ENCODE measurements around the gene SLC26A3. TPM values are rescaled to one million over a fixed set of nuclear protein-coding genes. Genes with fewer than 3 reads are reported as not detected.

SLC26A3 gene
- total RNA-seq, 1 experiment from 2014 or later = not detected

DNA sequence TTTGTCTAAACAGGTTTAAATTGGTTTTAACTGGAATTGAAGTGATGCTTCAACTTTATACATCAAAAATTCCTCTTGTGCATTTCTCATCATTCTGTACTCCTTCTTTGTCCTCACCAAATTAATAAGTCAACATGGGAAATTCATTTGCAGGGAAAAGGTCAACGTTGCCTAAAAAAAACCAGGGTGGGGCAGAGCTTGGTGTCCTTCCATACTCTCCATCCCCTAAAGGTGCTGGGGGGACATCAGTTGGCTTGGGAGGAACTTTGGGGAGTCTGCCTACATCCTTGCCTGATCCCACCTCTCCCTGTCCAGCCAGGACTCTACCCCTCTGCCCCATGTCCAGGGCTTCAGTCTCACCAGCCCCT lies 34.1 kb upstream of the SLC26A3 start:
- H3K23me2 ChIP-seq (ENCODE audit: insufficient read length, low read depth, low read length, poor library complexity, severe bottlenecking) = no peaks in the 10 kb centered on the region
- no peaks in the 10 kb centered on the region for H4K20me1 ChIP-seq (ENCODE audit: control insufficient read depth, insufficient read depth, insufficient read length)
- Mint-ChIP-seq H3K4me3 (no peak overlapping the region), H3K27me3 (ENCODE audit: low read depth) (no peaks in the 10 kb centered on the region; the same call in none of the 2 replicates), H3K4me1 (no peaks in the 10 kb centered on the region), H3K9me3 (peaks cover 0 to 3% of the 10 kb centered on the region in 2 experiments; a peak in 3 of 5 replicates), H3K36me3 (ENCODE audit: insufficient read depth in 1 of 3, low read depth in 3 of 3) (no peaks in the 10 kb centered on the region), H3K27ac (no peak overlapping the region)
- H3K4me1 ChIP-seq (ENCODE audit: insufficient read depth, low read length) = no peaks in the 10 kb centered on the region
- H3K4ac ChIP-seq (ENCODE audit: low read depth, low read length) = no peak overlapping the region
- no peak overlapping the region for H2AFZ ChIP-seq (ENCODE audit: low read length)
- H3T11ph ChIP-seq (ENCODE audit: low read length) = no peak overlapping the region
- H2BK20ac ChIP-seq (ENCODE audit: low read depth, low read length, poor library complexity, severe bottlenecking) = no peak overlapping the region
- no CpG with 5 or more reads among the region's 1 CpG for WGBS (ENCODE audit: extremely low coverage, insufficient read length, low lambda C conversion rate)
- no peak overlapping the region for H2BK12ac ChIP-seq (ENCODE audit: insufficient read length, low read depth, low read length)
- H3K18ac ChIP-seq (ENCODE audit: insufficient read length, low read depth, low read length) = no peak overlapping the region
- H3K79me1 ChIP-seq (ENCODE audit: insufficient read depth, low read depth, low read length, poor library complexity, severe bottlenecking) = no peaks in the 10 kb centered on the region
- no peak overlapping the region for H4K8ac ChIP-seq (replicated peaks; ENCODE audit: insufficient read length, low read depth, low read length)
- no peaks in the 10 kb centered on the region for H3K9me3 ChIP-seq (ENCODE audit: control insufficient read depth, low read depth, low read length)
- H3K4me2 ChIP-seq (ENCODE audit: insufficient read depth, insufficient read length, low read length) = no peak overlapping the region
- H4K5ac ChIP-seq (ENCODE audit: insufficient read length, low read depth, low read length) = no peak overlapping the region
- H3K27me3 ChIP-seq (ENCODE audit: insufficient read depth, low read length) = no peaks in the 10 kb centered on the region
- no peak overlapping the region for H2BK15ac ChIP-seq (ENCODE audit: low read depth, low read length)
- no peak for DNase-seq
- TF ChIP-seq, protein P1, sequence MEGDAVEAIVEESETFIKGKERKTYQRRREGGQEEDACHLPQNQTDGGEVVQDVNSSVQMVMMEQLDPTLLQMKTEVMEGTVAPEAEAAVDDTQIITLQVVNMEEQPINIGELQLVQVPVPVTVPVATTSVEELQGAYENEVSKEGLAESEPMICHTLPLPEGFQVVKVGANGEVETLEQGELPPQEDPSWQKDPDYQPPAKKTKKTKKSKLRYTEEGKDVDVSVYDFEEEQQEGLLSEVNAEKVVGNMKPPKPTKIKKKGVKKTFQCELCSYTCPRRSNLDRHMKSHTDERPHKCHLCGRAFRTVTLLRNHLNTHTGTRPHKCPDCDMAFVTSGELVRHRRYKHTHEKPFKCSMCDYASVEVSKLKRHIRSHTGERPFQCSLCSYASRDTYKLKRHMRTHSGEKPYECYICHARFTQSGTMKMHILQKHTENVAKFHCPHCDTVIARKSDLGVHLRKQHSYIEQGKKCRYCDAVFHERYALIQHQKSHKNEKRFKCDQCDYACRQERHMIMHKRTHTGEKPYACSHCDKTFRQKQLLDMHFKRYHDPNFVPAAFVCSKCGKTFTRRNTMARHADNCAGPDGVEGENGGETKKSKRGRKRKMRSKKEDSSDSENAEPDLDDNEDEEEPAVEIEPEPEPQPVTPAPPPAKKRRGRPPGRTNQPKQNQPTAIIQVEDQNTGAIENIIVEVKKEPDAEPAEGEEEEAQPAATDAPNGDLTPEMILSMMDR (conservative IDR thresholded peaks at IDR 0.05) = no peak
- no peak overlapping the region for H3K14ac ChIP-seq (ENCODE audit: insufficient read depth, low read length)
- no peak overlapping the region for H2BK5ac ChIP-seq (ENCODE audit: insufficient read length, low read length)
- no peak overlapping the region for H3K56ac ChIP-seq (ENCODE audit: insufficient read length, low read depth, low read length)
- H3K9ac ChIP-seq (ENCODE audit: extremely low read depth, insufficient read length, low read length) = no peak overlapping the region
- H4K91ac ChIP-seq (ENCODE audit: insufficient read length, low read depth, low read length) = no peak overlapping the region
- H3K79me2 ChIP-seq (ENCODE audit: insufficient read depth, low read length) = no peaks in the 10 kb centered on the region
- H3K27ac ChIP-seq (ENCODE audit: insufficient read length, low read depth, low read length) = no peak overlapping the region
- H3K23ac ChIP-seq (ENCODE audit: insufficient read length, low read depth, low read length) = no peak overlapping the region
- H2BK120ac ChIP-seq (ENCODE audit: low read depth, low read length, poor library complexity, severe bottlenecking) = no peak overlapping the region
- H2AK5ac ChIP-seq (ENCODE audit: insufficient read length, low read length) = no peak overlapping the region

Data from H9 (cell line).